ENCODE measurements around the gene AHDC1. TPM values are rescaled to one million over a fixed set of nuclear protein-coding genes. Genes with fewer than 3 reads are reported as not detected.
A peak's percentile ranks its signal among the peaks of the same experiment; 100 is the strongest.

AHDC1 gene
- total and polyA plus RNA-seq, 2 of the 13 experiments (the other 11 are each of a cell fraction or from before 2014, with no cell fraction given) = 1.0 to 2.7 TPM

DNA sequence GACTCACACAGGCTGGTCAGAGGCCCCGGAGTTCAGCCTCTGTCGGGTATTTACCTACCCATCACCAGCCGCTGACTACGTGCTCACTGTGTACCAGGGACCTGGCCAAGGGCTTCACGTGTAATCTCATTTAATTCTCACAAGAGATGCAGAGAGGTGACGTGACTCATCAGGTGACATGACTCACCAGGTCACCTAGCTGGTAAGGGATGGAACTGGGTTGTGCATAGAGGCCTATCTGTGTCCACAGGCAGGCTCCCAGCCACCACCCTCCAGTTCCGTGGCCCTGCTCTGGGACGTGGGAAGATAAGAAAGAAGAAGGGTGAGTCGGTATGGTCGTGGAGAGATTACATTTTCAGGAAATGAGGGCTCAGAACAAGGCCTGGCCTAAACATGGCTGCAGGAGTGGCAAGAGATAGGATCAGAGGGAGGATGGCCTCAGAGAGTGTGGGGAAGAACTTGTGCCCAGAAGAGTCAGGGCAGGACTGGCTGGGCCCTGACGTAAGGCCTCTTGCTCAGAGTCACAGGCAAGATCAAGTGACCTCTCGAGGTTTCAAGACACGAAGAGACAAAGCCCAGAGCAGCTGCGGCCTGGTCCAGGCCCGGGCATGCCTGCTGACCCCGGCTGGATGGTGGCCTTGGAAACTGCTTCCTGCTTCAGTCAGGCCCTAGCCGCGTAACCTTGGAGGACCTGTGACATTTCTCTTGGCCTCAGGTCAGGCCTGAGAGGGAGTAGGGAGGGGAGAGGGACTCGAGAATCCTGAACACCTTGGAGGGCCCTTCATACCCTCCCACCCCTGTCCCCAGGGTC lies 61.3 kb downstream of the AHDC1 start (continued):
- no peak for TF ChIP-seq E2F2 (CRISPR knock-in tag; IDR thresholded peaks at IDR 0.05; ENCODE audit: borderline replicate concordance)
- 0 out of 2 replicates have a peak, but pooled peaks have one; percentile 36 for TF ChIP-seq KDM5B (CRISPR knock-in tag; IDR thresholded peaks at IDR 0.05; ENCODE audit: borderline replicate concordance)
- peak; percentile 83; the same call in 1 of the 2 replicates for TF ChIP-seq ZNF792 (CRISPR knock-in tag; IDR thresholded peaks at IDR 0.05)
- no peak for TF ChIP-seq ZNF75D (CRISPR knock-in tag; IDR thresholded peaks at IDR 0.05; ENCODE audit: borderline replicate concordance)
- TF ChIP-seq, protein P1, sequence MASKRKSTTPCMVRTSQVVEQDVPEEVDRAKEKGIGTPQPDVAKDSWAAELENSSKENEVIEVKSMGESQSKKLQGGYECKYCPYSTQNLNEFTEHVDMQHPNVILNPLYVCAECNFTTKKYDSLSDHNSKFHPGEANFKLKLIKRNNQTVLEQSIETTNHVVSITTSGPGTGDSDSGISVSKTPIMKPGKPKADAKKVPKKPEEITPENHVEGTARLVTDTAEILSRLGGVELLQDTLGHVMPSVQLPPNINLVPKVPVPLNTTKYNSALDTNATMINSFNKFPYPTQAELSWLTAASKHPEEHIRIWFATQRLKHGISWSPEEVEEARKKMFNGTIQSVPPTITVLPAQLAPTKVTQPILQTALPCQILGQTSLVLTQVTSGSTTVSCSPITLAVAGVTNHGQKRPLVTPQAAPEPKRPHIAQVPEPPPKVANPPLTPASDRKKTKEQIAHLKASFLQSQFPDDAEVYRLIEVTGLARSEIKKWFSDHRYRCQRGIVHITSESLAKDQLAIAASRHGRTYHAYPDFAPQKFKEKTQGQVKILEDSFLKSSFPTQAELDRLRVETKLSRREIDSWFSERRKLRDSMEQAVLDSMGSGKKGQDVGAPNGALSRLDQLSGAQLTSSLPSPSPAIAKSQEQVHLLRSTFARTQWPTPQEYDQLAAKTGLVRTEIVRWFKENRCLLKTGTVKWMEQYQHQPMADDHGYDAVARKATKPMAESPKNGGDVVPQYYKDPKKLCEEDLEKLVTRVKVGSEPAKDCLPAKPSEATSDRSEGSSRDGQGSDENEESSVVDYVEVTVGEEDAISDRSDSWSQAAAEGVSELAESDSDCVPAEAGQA (IDR thresholded peaks at IDR 0.05; ENCODE audit: low read depth) = no peak
- TF ChIP-seq, protein P1 (CRISPR knock-in tag; IDR thresholded peaks at IDR 0.05; ENCODE audit: borderline replicate concordance) = no peak
- TF ChIP-seq ZBTB4 (CRISPR knock-in tag; IDR thresholded peaks at IDR 0.05; ENCODE audit: borderline replicate concordance) = peak; percentile 11; the same call in 1 of the 2 replicates
- TF ChIP-seq, protein P2, sequence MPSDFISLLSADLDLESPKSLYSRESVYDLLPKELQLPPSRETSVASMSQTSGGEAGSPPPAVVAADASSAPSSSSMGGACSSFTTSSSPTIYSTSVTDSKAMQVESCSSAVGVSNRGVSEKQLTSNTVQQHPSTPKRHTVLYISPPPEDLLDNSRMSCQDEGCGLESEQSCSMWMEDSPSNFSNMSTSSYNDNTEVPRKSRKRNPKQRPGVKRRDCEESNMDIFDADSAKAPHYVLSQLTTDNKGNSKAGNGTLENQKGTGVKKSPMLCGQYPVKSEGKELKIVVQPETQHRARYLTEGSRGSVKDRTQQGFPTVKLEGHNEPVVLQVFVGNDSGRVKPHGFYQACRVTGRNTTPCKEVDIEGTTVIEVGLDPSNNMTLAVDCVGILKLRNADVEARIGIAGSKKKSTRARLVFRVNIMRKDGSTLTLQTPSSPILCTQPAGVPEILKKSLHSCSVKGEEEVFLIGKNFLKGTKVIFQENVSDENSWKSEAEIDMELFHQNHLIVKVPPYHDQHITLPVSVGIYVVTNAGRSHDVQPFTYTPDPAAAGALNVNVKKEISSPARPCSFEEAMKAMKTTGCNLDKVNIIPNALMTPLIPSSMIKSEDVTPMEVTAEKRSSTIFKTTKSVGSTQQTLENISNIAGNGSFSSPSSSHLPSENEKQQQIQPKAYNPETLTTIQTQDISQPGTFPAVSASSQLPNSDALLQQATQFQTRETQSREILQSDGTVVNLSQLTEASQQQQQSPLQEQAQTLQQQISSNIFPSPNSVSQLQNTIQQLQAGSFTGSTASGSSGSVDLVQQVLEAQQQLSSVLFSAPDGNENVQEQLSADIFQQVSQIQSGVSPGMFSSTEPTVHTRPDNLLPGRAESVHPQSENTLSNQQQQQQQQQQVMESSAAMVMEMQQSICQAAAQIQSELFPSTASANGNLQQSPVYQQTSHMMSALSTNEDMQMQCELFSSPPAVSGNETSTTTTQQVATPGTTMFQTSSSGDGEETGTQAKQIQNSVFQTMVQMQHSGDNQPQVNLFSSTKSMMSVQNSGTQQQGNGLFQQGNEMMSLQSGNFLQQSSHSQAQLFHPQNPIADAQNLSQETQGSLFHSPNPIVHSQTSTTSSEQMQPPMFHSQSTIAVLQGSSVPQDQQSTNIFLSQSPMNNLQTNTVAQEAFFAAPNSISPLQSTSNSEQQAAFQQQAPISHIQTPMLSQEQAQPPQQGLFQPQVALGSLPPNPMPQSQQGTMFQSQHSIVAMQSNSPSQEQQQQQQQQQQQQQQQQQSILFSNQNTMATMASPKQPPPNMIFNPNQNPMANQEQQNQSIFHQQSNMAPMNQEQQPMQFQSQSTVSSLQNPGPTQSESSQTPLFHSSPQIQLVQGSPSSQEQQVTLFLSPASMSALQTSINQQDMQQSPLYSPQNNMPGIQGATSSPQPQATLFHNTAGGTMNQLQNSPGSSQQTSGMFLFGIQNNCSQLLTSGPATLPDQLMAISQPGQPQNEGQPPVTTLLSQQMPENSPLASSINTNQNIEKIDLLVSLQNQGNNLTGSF (CRISPR knock-in tag; IDR thresholded peaks at IDR 0.05) = 0 out of 2 replicates have a peak, but pooled peaks have one; percentile 46

All from HepG2 (cell line).